Loucy (cell line): ENCODE results near the gene MAP3K12.
"Not testable (repeated sequence)": the region's sequence is repeated elsewhere in the genome, so short reads cannot be mapped to it uniquely, and the experiment has no call there.

Source experiments
- H2AFZ ChIP-seq: fragments of 200-600 bp; sonication (generic); 2 replicates; pipeline ENCODE4 v1.6.0; 2016; ENCODE audit warnings: antibody characterized with exemption, mild to moderate bottlenecking, low read length, moderate library complexity
- H3F3A ChIP-seq: fragments of 200-600 bp; 2 replicates; pipeline ENCODE4 v1.6.0; 2016; ENCODE audit warnings: antibody characterized with exemption, low read depth, mild to moderate bottlenecking
- H3K27me3 ChIP-seq: fragments of 200-600 bp; sonication (generic); 2 replicates; pipeline ENCODE4 v1.6.1; 2014; ENCODE audit warnings: low read length, mild to moderate bottlenecking; ENCODE audit not compliant: insufficient read depth, poor library complexity, severe bottlenecking
- H3K36me3 ChIP-seq: fragments of 200-600 bp; sonication (generic); 2 replicates; pipeline ENCODE4 v1.6.1; 2016; ENCODE audit warnings: low read length; ENCODE audit not compliant: insufficient read depth
- H3K4me1 ChIP-seq: fragments of 200-600 bp; sonication (generic); 2 replicates; pipeline ENCODE4 v1.5.1; 2014; ENCODE audit warnings: low read length, mild to moderate bottlenecking; ENCODE audit not compliant: insufficient read depth, poor library complexity, severe bottlenecking
- H3K4me2 ChIP-seq: fragments of 200-600 bp; sonication (generic); 2 replicates; pipeline ENCODE4 v1.6.0; 2014; ENCODE audit warnings: antibody characterized with exemption, low read length, low read depth, mild to moderate bottlenecking; ENCODE audit not compliant: poor library complexity, severe bottlenecking
- H3K4me3 ChIP-seq: fragments of 200-600 bp; sonication (generic); 2 replicates; pipeline ENCODE4 v1.5.1; 2014; ENCODE audit warnings: low read length, mild to moderate bottlenecking, mixed read lengths; ENCODE audit not compliant: poor library complexity, severe bottlenecking
- H3K79me2 ChIP-seq: fragments of 200-600 bp; sonication (generic); 2 replicates; pipeline ENCODE4 v1.6.1; 2014; ENCODE audit warnings: low read length; ENCODE audit not compliant: insufficient read depth
- H3K9ac ChIP-seq: fragments of 200-600 bp; sonication (generic); 2 replicates; pipeline ENCODE4 v1.6.0; 2014; ENCODE audit warnings: mild to moderate bottlenecking, low read depth, low read length, moderate library complexity; ENCODE audit not compliant: poor library complexity, severe bottlenecking
- H3K9me2 ChIP-seq: fragments of 200-600 bp; sonication (generic); replicated peaks from 2 replicates; pipeline ENCODE4 v1.6.1; 2016; ENCODE audit warnings: low read depth, low read length, mixed read lengths
- H3K9me3 ChIP-seq: fragments of 200-600 bp; sonication (generic); 2 replicates; pipeline ENCODE4 v1.6.1; 2014; ENCODE audit warnings: mild to moderate bottlenecking, antibody characterized with exemption, low read length, low read depth; ENCODE audit not compliant: insufficient read depth
- H4K20me1 ChIP-seq: fragments of 200-600 bp; sonication (generic); 2 replicates; pipeline ENCODE4 v1.6.0; 2014; ENCODE audit warnings: antibody characterized with exemption, low read length, mild to moderate bottlenecking; ENCODE audit not compliant: insufficient read depth, poor library complexity, severe bottlenecking
- CTCF ChIP-seq: fragments of 200-600 bp; sonication (generic); conservative IDR thresholded peaks from 2 replicates; pipeline ENCODE4 v1.5.1; 2014; ENCODE audit warnings: mild to moderate bottlenecking, antibody characterized with exemption, low read length
- EZH2phosphoT487 ChIP-seq: fragments of 200-600 bp; IDR thresholded peaks from 2 replicates; pipeline ENCODE4 v1.6.1; 2018; ENCODE audit warnings: antibody characterized with exemption, mild to moderate bottlenecking, moderate library complexity, borderline replicate concordance

The MAP3K12 gene

GRCh38 chr12:53443955-53444354, 55.3 kb downstream of the MAP3K12 start:
- H3K27me3 ChIP-seq, result no peaks in the 10 kb centered on the region
- H3K4me3 ChIP-seq, result peak overlapping the region; percentile 46
- H2AFZ ChIP-seq, result no peak overlapping the region
- peak overlapping the region; percentile 90 for H3K9ac ChIP-seq
- no peaks in the 10 kb centered on the region for H3K9me3 ChIP-seq
- peaks cover 42% of the 10 kb centered on the region for H3K79me2 ChIP-seq
- no peaks in the 10 kb centered on the region for H3K9me2 ChIP-seq
- peaks cover 5% of the 10 kb centered on the region; the same call in 1 of the 2 replicates for H3F3A ChIP-seq
- H3K4me2 ChIP-seq, result peak overlapping the region; percentile 69
- no peaks in the 10 kb centered on the region; the same call in 1 of the 2 replicates for H3K36me3 ChIP-seq
- no peak for TF ChIP-seq CTCF
- TF ChIP-seq EZH2phosphoT487, result no peak
- H3K4me1 ChIP-seq, result peaks cover 37% of the 10 kb centered on the region
- peaks cover 35% of the 10 kb centered on the region for H4K20me1 ChIP-seq

GRCh38 chr12:53441040-53441833, 58.0 kb downstream of the MAP3K12 start, which contains the start of gene PRR13:
Gene PRR13 (plus strand): TSS chr12:53441734. CDS start chr12:53442715, 981 bp downstream.
- H3K4me2 ChIP-seq, result peak within 1 kb of the TSS; percentile 95
- TF ChIP-seq EZH2phosphoT487, result no peak
- no peak for TF ChIP-seq CTCF

GRCh38 chr12:53439582-53439981, 59.7 kb downstream of the MAP3K12 start:
- H3K9me2 ChIP-seq, H3K9me3 ChIP-seq, H3K4me3 ChIP-seq, H3F3A ChIP-seq, H3K36me3 ChIP-seq, H2AFZ ChIP-seq, H3K9ac ChIP-seq, H3K4me2 ChIP-seq, H3K27me3 ChIP-seq: not testable (repeated sequence)
- Histone ChIP-seq H3K4me1 (peaks cover 23% of the 10 kb centered on the region), H3K79me2 (peaks cover 30% of the 10 kb centered on the region), H4K20me1 (peaks cover 21% of the 10 kb centered on the region)

More at GRCh38 chr12:53441040-53441833, 58.0 kb downstream of the MAP3K12 start, which contains the start of gene PRR13:
- no peaks in the 10 kb centered on the region for H3K27me3 ChIP-seq
- H3K4me3 ChIP-seq, result peak within 1 kb of the TSS; percentile 87
- H3K9me3 ChIP-seq, result no peaks in the 10 kb centered on the region
- H3K4me1 ChIP-seq, result peaks cover 37% of the 10 kb centered on the region
- peaks cover 35% of the 10 kb centered on the region for H4K20me1 ChIP-seq
- no peaks in the 10 kb centered on the region for H3K9me2 ChIP-seq
- H2AFZ ChIP-seq, result peak within 1 kb of the TSS; percentile 97
- peak within 1 kb of the TSS; percentile 90 for H3K9ac ChIP-seq
- peaks cover 5% of the 10 kb centered on the region; the same call in 1 of the 2 replicates for H3F3A ChIP-seq
- no peaks in the 10 kb centered on the region; the same call in 1 of the 2 replicates for H3K36me3 ChIP-seq
- peaks cover 42% of the 10 kb centered on the region for H3K79me2 ChIP-seq

- not testable (repeated sequence) for H3K4me2 ChIP-seq, H3K36me3 ChIP-seq, H3K27me3 ChIP-seq, H3F3A ChIP-seq, H3K9ac ChIP-seq, H3K4me3 ChIP-seq, H3K9me2 ChIP-seq, H2AFZ ChIP-seq, H3K79me2 ChIP-seq, H3K9me3 ChIP-seq, H4K20me1 ChIP-seq, H3K4me1 ChIP-seq
These were observed 63.9 kb downstream of the MAP3K12 start for GRCh38 chr12:53435326-53435725.
